DMS153 treated with DMSO at 0.1 percent for 48 hours (cell line): ENCODE data around the gene PEX19.
"Not testable (repeated sequence)": the region's sequence is repeated elsewhere in the genome, so short reads cannot be mapped to it uniquely, and the experiment has no call there.

Source experiments
- DNase-seq: peaks from one replicate; lab custom pipeline; 2025; ENCODE audit not compliant: unreplicated experiment; lab: John Stamatoyannopoulos, UW

The PEX19 gene

GRCh38 chr1:160284782-160285344 lies at the start of gene PEX19:
TSS of gene PEX19 (minus strand) at chr1:160285133. CDS start at chr1:160285124, 9 bp downstream.
- peak; percentile 93 for DNase-seq

- DNase-seq, result no peak
Measured at GRCh38 chr1:160332516-160332915, 47.6 kb upstream of the PEX19 start.

DNA sequence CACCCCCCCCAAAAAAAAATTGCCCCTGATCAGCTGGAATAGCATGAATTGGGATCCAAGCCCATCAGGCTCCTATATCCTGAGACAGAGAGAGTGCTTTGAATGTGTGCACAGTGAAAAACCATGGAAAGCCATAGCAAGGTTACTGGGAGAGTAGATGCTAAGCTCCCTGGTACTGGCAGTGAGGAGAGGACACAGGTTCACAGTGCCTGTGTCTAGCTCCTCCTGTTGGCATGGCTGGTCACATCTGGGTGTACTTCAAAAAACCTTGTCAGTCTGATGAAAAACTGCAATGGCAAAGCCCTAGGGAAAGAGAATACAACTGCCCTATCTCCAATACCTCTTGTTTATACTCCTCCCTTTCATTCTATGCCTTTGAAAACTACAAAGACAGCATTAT lies 45.2 kb upstream of the PEX19 start:
- DNase-seq, result no peak

DNA sequence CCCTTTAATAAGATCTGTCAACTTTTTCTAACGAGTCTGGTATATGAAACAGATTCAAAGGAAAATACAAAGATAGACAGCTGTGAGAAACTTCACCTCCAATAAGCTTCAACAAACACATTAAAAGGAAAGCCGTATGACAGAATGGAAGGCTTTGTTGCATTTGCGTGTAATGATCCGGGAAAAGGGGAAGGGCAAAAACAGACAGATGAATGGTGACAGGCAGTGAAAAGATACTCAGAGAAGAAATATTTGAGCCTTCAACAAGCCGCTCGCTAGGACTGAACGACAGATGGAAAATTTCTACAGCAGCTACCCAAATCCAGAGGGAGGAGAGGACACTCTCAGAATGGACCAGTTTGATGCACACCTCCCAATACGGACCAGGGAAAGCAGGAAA lies 43.3 kb upstream of the PEX19 start:
- no peak for DNase-seq

- DNase-seq, result no peak
Measured at GRCh38 chr1:160326418-160326817, 41.5 kb upstream of the PEX19 start.

- peak; percentile 88 for DNase-seq
Measured at GRCh38 chr1:160325252-160325651, 40.3 kb upstream of the PEX19 start.

GRCh38 chr1:160322831-160323230 lies 37.9 kb upstream of the PEX19 start:
- DNase-seq, result no peak

GRCh38 chr1:160315359-160315758 lies 30.4 kb upstream of the PEX19 start:
- DNase-seq, result no peak

GRCh38 chr1:160309571-160309970 lies 24.6 kb upstream of the PEX19 start:
- no peak for DNase-seq

- no peak for DNase-seq
Measured at GRCh38 chr1:160309185-160309557, 24.2 kb upstream of the PEX19 start.

DNA sequence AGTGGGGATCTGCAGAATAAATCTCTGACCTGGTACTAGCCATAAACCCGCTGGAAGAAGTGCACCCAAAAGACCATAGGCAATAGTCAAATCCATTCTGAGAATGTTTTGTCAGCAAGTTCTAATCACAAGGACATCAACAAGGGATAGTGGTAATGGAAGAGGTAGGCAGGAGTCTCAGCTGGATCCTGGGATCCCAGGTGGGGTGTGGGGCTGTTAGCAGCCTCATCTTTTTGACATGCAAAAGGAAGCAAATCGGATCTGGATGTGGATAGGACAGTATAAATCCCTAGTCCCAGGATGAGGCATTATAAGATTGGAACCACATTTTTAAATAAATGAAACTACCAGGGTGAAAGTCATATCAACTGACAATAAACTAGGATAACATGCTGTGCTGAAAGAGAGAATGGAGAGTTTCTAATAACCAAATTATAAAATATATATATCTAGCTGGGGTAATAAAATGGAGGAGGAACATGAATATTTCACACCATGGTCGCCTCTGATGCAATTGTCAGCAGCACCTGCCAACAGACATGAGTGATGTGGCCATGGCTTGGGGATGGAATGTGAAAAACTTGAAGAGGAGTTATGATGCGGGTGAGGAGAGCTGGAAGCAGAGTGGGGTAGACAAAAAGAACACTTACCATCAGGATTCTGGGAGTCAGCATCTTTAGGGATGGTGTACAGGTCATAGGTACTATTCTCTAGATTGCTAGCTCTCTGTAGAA lies 23.7 kb upstream of the PEX19 start:
- DNase-seq, result no peak

DNA sequence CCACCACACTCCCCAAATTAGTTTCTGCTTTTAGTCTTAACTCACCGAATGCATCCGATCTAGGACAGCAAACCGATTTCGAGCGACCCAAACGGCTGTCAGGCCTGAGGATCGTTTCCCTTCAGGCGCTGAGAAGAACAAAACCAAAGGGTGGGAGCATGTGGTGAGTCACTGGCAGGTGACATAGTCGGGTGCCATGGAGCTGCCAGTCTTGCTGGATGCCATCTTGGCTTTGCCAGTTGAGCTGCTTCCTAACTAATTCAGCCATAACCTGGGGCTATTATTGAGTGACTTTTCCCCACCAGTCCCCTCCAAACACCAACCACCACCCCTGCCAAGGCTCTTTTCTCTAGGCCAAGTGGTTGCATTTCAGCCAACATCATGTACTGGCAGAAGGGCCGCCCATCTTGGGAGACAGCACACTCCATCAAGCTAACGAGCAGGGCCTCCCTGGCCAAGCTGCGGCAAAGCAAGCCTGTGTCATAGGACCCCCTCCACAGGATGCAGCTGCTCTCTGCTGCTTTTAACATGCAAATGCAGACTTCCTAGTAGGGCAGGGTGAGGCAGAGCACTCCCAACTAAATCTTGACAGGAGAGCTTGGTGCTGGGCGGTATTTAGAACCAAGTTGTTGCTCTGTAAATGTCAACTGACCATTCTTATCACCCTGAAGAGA lies 22.3 kb upstream of the PEX19 start:
- no peak for DNase-seq

DNA sequence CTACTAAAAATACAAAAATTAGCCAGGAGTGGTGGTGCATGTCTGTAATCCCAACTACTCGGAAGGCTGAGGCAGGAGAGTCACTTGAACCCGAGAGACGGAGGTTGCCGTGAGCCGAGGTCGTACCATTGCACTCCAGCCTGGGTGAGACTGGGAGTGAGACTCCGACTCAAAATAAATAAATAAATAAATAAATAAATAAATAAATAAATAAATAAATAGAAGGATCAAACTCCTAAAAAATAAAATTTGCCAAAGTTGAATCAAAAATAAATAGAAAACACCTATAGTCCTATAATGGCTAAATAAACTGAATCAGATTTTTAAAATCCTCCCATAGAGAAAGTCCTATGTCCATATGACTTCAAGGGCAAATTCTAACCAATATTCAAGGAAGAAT lies 15.2 kb upstream of the PEX19 start:
- DNase-seq, result no peak

DNA sequence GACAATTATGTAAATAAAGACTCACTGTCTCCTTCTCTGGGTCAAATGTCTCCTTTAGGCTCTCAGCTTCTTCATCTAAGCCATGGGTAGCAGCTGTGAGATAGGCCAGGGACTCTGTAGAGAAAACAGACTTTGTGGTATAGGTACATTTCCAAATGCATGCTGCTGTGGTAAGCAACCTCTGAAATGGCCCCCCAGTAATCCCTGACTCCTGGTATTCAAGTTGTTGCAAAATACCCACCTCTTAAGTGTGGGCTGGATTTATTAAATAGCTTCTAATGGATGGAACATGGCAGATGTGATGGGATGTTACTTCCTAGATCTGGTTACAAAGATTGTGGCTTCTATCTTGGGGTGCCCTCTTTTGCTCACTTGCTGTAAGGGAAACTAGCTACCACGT lies 11.1 kb upstream of the PEX19 start:
- DNase-seq, result no peak

- DNase-seq, result no peak
Measured at GRCh38 chr1:160293020-160293968, 8.4 kb upstream of the PEX19 start.

DNA sequence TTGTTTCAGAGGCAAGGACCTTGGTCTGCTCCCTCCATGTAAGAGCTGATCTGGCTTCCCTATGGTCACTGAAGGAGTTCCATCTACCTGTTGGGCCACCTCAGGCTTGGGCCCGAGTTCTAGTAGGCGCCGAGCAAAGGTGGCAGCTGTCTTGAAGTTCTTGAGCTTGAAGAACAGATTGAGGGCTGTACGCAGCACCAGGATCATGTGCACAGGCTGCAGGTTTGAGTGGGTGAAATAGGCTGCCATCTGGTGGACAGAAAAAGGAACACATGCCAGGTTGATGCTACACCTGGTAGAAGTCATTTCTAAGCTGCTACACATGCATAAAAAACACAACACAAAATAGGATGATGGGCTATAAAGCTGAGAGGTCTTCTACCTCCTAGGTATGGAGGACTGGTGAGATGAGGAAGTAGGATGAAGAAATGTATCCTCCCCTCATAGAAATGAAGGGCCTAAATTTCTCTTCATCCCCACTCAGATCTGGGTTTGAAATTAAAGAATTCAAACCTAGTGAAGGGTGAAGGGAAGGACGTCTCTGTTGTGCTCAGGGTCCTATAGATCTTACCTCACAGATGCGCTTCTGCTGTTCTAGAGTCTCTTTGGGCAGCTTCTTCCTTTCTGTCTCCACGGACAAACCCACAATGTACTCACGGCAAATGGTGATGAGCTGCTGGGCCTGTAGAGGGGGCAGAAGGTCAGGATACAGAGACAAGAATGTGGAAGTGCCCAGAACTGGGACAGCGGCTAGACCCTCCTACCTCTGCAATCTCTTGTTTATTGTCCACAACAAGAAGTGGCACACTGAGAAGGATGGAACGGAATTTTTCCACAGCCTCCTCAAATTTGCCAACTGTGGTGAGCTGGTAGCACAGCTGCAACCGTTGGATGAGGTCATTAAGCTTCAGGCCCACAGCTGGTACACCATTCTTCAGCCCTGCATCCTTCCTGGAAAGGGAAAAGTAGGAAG lies 6.6 kb upstream of the PEX19 start:
- peak; percentile 37 for DNase-seq

GRCh38 chr1:160287769-160288168 lies 2.8 kb upstream of the PEX19 start:
- not testable (repeated sequence) for DNase-seq

GRCh38 chr1:160285506-160285905 lies 573 bp upstream of the PEX19 start:
- DNase-seq, result no peak

GRCh38 chr1:160284220-160284781 lies 632 bp downstream of the PEX19 start:
- peak; percentile 24 for DNase-seq

- DNase-seq, result no peak
Measured at GRCh38 chr1:160282807-160283206, 2.1 kb downstream of the PEX19 start.
